GM23338 (cell line): Measurements from ENCODE around the gene DHX36. TPM values are rescaled to one million over a fixed set of nuclear protein-coding genes. Genes with fewer than 3 reads are reported as not detected.

Experiments
- ATAC-seq: fragments of 200-7000 bp; cut with Tn5 transposase; 3 replicates; pipeline ENCODE4 v1.9.1; 2020
- DNase-seq: peaks from one replicate; pipeline ENCODE4 v3.0.0-alpha.2; 2015; ENCODE audit warnings: low spot score
- H2AFZ ChIP-seq: fragments of 200-600 bp; sonication (generic); 2 replicates; pipeline ENCODE4 v1.8.0; 2016; ENCODE audit warnings: antibody characterized with exemption, mild to moderate bottlenecking, moderate library complexity
- H3F3A ChIP-seq: fragments of 200-600 bp; sonication (generic); replicated peaks from 2 replicates; pipeline ENCODE4 v1.8.0; 2017; ENCODE audit warnings: antibody characterized with exemption, mixed run types, low read depth
- H3K27ac ChIP-seq: fragments of 200-600 bp; sonication (generic); 2 replicates; pipeline ENCODE4 v1.6.1; 2016; ENCODE audit warnings: low read depth
- H3K27me3 ChIP-seq: fragments of 200-600 bp; sonication (generic); 2 replicates; pipeline ENCODE4 v1.8.0; 2016; ENCODE audit warnings: mild to moderate bottlenecking, mixed run types, moderate library complexity; ENCODE audit not compliant: insufficient read depth
- H3K36me3 ChIP-seq: fragments of 200-600 bp; sonication (generic); 2 replicates; pipeline ENCODE4 v1.8.0; 2016; ENCODE audit warnings: mild to moderate bottlenecking; ENCODE audit not compliant: insufficient read depth
- H3K4me1 ChIP-seq: fragments of 200-600 bp; sonication (generic); 2 replicates; pipeline ENCODE4 v1.8.0; 2016; ENCODE audit warnings: mild to moderate bottlenecking, moderate library complexity; ENCODE audit not compliant: insufficient read depth
- H3K4me2 ChIP-seq: fragments of 200-600 bp; sonication (generic); 2 replicates; pipeline ENCODE4 v1.7.1; 2017; ENCODE audit warnings: mixed run types
- H3K4me3 ChIP-seq: fragments of 200-600 bp; sonication (generic); 2 replicates; pipeline ENCODE4 v1.6.1; 2016; ENCODE audit warnings: mixed run types
- H3K79me2 ChIP-seq: fragments of 200-600 bp; sonication (generic); replicated peaks from 2 replicates; pipeline ENCODE4 v1.8.0; 2017; ENCODE audit warnings: mild to moderate bottlenecking; ENCODE audit not compliant: insufficient read depth
- H3K9me2 ChIP-seq: fragments of 200-600 bp; sonication (generic); 2 replicates; pipeline ENCODE4 v1.8.0; 2017; ENCODE audit not compliant: insufficient read depth
- H4K20me1 ChIP-seq: fragments of 200-600 bp; sonication (generic); replicated peaks from 2 replicates; pipeline ENCODE4 v1.8.0; 2017; ENCODE audit warnings: mild to moderate bottlenecking; ENCODE audit not compliant: insufficient read depth
- H3K27ac Mint-ChIP-seq: 2 replicates; pipeline ENCODE4 v1.8.0; 2020; ENCODE audit warnings: inconsistent platforms, mild to moderate bottlenecking, moderate library complexity, mixed read lengths
- H3K27me3 Mint-ChIP-seq: 3 replicates; pipeline ENCODE4 v1.8.0; 2022; ENCODE audit warnings: low read depth, mild to moderate bottlenecking, moderate library complexity, mixed read lengths, inconsistent platforms; ENCODE audit not compliant: insufficient read depth, poor library complexity
- H3K36me3 Mint-ChIP-seq: 3 replicates; pipeline ENCODE4 v1.8.0; 2021; ENCODE audit warnings: low read depth, mild to moderate bottlenecking, inconsistent platforms, moderate library complexity, mixed read lengths
- H3K4me1 Mint-ChIP-seq: 3 replicates; pipeline ENCODE4 v1.8.0; 2020; ENCODE audit warnings: mild to moderate bottlenecking, inconsistent platforms, mixed read lengths
- H3K4me3 Mint-ChIP-seq: 3 replicates; pipeline ENCODE4 v1.8.0; 2021; ENCODE audit warnings: moderate library complexity, mild to moderate bottlenecking, inconsistent platforms, mixed read lengths
- H3K9me3 Mint-ChIP-seq: 3 replicates; pipeline ENCODE4 v1.8.0; 2020; ENCODE audit warnings: moderate library complexity, mild to moderate bottlenecking, inconsistent platforms, mixed read lengths
- CREB1 ChIP-seq: fragments of 250-450 bp; sonication (Bioruptor Pico); IDR thresholded peaks from 2 replicates; pipeline ENCODE4 v1.5.0; 2020; ENCODE audit warnings: low read depth, mild to moderate bottlenecking, moderate library complexity
- EZH2phosphoT487 ChIP-seq: fragments of 200-600 bp; sonication (generic); IDR thresholded peaks from one replicate; pipeline ENCODE4 v1.8.1; 2018; ENCODE audit warnings: antibody characterized with exemption; ENCODE audit not compliant: unreplicated experiment
- JUNB ChIP-seq: IDR thresholded peaks from one replicate; pipeline ENCODE4 v1.6.1; 2016; ENCODE audit warnings: antibody characterized with exemption; ENCODE audit not compliant: unreplicated experiment
- NANOG ChIP-seq: IDR thresholded peaks from 2 replicates; pipeline ENCODE4 v1.6.1; 2016; ENCODE audit warnings: antibody characterized with exemption, borderline replicate concordance
- POLR2AphosphoS5 ChIP-seq: IDR thresholded peaks from 2 replicates; pipeline ENCODE4 v1.6.1; 2016; ENCODE audit warnings: antibody characterized with exemption, low read depth
- STAT1 ChIP-seq: IDR thresholded peaks from one replicate; pipeline ENCODE4 v1.6.1; 2016; ENCODE audit warnings: antibody characterized with exemption; ENCODE audit not compliant: unreplicated experiment
- ZNF114 ChIP-seq: fragments of 250-450 bp; sonication (Bioruptor Pico); IDR thresholded peaks from 2 replicates; pipeline ENCODE4 v1.5.0; 2020; ENCODE audit warnings: mild to moderate bottlenecking, moderate library complexity
- polyA plus RNA-seq: library from polyadenylated mRNA; unstranded; fragments of >200 nt; fragmentation: Nextera tagmentation; extraction: Ambion mirVana; gene quantifications from 2 replicates; pipeline ENCODE4 v1.2.1, GENCODE V29; 2016
- total RNA-seq: library from RNA; depleted of rRNA; stranded (reverse); fragments of >200 nt; shearing (Covaris generic); gene quantifications from 2 replicates; pipeline ENCODE4 v1.2.3, GENCODE V29; 2014
- TF ChIP-seq, protein P1 (sequence below): IDR thresholded peaks from one replicate; pipeline ENCODE4 v1.6.1; 2018; ENCODE audit warnings: antibody characterized with exemption; ENCODE audit not compliant: unreplicated experiment
- TF ChIP-seq, protein P2 (sequence below), 2 experiments: fragments of 200-600 bp in 1 of 2; sonication (generic) in 1 of 2; conservative IDR thresholded peaks; 2 replicates each; pipeline versions ENCODE4 v1.5.1 to v1.6.1; 2016 to 2017; ENCODE audit warnings: antibody characterized with exemption in 2 of 2, low read depth in 2 of 2, mild to moderate bottlenecking in 2 of 2, moderate library complexity in 1 of 2
- TF ChIP-seq, protein P3 (sequence below): fragments of 250-450 bp; sonication (Bioruptor Pico); IDR thresholded peaks from 2 replicates; pipeline ENCODE4 v1.5.0; 2020; ENCODE audit warnings: mild to moderate bottlenecking, moderate library complexity

DHX36 gene
- total and polyA plus RNA-seq, 2 experiments from 2014 or later, result 103 to 110 TPM

DNA sequence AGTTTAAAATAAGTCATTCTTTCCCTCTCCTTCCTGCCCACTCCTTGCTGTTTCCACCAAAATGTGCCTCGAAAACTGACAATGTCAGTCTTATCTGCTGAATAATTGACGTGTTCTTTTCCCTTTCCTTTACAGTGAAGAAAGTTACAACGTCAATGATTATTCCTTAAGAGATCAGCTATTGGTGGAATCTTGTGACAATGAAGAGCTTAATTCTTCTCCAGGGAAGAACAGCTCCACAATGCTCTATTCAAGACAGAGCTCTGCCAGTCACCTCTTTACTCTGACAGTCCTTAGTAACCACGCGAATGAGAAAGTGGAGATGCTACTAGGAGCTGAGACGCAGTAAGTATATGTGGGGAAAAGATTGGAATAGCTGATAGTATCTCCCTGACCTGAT, 84.1 kb downstream of the DHX36 start:
- Mint-ChIP-seq H3K4me3 (no peak overlapping the region), H3K36me3 (0 out of 3 replicates have a peak, but pooled peaks cover 6% of the 10 kb centered on the region), H3K27ac (no peak overlapping the region), H3K4me1 (peaks cover 7% of the 10 kb centered on the region), H3K27me3 (peaks cover 2% of the 10 kb centered on the region), H3K9me3 (no peaks in the 10 kb centered on the region)
- Histone ChIP-seq H3K9me2 (peaks cover 6% of the 10 kb centered on the region; the same call in 1 of the 2 replicates), H3K36me3 (no peaks in the 10 kb centered on the region), H3K4me3 (no peak overlapping the region), H3K79me2 (no peaks in the 10 kb centered on the region), H3K27me3 (no peaks in the 10 kb centered on the region), H3K27ac (no peak overlapping the region), H2AFZ (no peak overlapping the region), H3F3A (no peaks in the 10 kb centered on the region), H4K20me1 (no peaks in the 10 kb centered on the region), H3K4me2 (no peak overlapping the region), H3K4me1 (peaks cover 7% of the 10 kb centered on the region)
- ATAC-seq, result no peak
- no peak for DNase-seq
- no peak for TF ChIP-seq EZH2phosphoT487
- TF ChIP-seq NANOG, result no peak

DNA sequence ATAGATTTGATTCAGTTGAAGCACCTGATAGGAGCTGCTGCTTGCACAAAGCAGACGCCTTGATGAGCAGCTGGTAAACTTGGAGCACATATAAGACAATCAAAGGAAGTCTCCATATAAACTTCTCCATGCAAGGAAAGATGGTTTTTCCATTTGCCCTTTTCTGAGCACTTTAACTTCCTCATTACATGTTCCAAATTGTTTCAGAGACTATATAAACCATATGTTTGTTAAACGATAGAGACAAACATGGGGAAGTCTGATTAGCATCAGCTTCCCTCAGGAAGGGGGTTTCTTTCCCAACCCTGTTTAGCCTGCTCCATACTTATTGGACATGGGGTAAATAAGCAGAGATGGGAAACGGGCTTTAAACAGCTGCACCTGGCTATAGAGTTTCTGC, 88.0 kb downstream of the DHX36 start:
- H3K27me3 ChIP-seq, result no peaks in the 10 kb centered on the region
- no peaks in the 10 kb centered on the region for H3F3A ChIP-seq
- H3K4me3 ChIP-seq, result no peak overlapping the region
- ATAC-seq (no peak), DNase-seq (no peak)
- no peak overlapping the region for H3K27ac ChIP-seq
- Mint-ChIP-seq H3K27ac (no peak overlapping the region), H3K4me3 (no peak overlapping the region), H3K9me3 (no peaks in the 10 kb centered on the region), H3K27me3 (no peaks in the 10 kb centered on the region), H3K4me1 (no peaks in the 10 kb centered on the region; the same call in 1 of the 3 replicates), H3K36me3 (peaks cover 7% of the 10 kb centered on the region; the same call in 1 of the 3 replicates)
- H4K20me1 ChIP-seq, result no peaks in the 10 kb centered on the region
- H2AFZ ChIP-seq, result no peak overlapping the region
- no peaks in the 10 kb centered on the region for H3K36me3 ChIP-seq
- no peaks in the 10 kb centered on the region for H3K79me2 ChIP-seq
- no peak overlapping the region for H3K4me2 ChIP-seq
- no peaks in the 10 kb centered on the region for H3K4me1 ChIP-seq
- H3K9me2 ChIP-seq, result no peaks in the 10 kb centered on the region; the same call in 1 of the 2 replicates
- TF ChIP-seq, protein P1, sequence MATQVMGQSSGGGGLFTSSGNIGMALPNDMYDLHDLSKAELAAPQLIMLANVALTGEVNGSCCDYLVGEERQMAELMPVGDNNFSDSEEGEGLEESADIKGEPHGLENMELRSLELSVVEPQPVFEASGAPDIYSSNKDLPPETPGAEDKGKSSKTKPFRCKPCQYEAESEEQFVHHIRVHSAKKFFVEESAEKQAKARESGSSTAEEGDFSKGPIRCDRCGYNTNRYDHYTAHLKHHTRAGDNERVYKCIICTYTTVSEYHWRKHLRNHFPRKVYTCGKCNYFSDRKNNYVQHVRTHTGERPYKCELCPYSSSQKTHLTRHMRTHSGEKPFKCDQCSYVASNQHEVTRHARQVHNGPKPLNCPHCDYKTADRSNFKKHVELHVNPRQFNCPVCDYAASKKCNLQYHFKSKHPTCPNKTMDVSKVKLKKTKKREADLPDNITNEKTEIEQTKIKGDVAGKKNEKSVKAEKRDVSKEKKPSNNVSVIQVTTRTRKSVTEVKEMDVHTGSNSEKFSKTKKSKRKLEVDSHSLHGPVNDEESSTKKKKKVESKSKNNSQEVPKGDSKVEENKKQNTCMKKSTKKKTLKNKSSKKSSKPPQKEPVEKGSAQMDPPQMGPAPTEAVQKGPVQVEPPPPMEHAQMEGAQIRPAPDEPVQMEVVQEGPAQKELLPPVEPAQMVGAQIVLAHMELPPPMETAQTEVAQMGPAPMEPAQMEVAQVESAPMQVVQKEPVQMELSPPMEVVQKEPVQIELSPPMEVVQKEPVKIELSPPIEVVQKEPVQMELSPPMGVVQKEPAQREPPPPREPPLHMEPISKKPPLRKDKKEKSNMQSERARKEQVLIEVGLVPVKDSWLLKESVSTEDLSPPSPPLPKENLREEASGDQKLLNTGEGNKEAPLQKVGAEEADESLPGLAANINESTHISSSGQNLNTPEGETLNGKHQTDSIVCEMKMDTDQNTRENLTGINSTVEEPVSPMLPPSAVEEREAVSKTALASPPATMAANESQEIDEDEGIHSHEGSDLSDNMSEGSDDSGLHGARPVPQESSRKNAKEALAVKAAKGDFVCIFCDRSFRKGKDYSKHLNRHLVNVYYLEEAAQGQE, result no peak
- TF ChIP-seq JUNB (no peak), ZNF114 (no peak), POLR2AphosphoS5 (no peak), NANOG (no peak), STAT1 (no peak), CREB1 (CRISPR knock-in tag) (no peak)
- TF ChIP-seq, protein P2, sequence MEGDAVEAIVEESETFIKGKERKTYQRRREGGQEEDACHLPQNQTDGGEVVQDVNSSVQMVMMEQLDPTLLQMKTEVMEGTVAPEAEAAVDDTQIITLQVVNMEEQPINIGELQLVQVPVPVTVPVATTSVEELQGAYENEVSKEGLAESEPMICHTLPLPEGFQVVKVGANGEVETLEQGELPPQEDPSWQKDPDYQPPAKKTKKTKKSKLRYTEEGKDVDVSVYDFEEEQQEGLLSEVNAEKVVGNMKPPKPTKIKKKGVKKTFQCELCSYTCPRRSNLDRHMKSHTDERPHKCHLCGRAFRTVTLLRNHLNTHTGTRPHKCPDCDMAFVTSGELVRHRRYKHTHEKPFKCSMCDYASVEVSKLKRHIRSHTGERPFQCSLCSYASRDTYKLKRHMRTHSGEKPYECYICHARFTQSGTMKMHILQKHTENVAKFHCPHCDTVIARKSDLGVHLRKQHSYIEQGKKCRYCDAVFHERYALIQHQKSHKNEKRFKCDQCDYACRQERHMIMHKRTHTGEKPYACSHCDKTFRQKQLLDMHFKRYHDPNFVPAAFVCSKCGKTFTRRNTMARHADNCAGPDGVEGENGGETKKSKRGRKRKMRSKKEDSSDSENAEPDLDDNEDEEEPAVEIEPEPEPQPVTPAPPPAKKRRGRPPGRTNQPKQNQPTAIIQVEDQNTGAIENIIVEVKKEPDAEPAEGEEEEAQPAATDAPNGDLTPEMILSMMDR (conservative IDR thresholded peaks at IDR 0.05; ENCODE audit: low read depth in 2 of 2), result no peak
- TF ChIP-seq, protein P3, sequence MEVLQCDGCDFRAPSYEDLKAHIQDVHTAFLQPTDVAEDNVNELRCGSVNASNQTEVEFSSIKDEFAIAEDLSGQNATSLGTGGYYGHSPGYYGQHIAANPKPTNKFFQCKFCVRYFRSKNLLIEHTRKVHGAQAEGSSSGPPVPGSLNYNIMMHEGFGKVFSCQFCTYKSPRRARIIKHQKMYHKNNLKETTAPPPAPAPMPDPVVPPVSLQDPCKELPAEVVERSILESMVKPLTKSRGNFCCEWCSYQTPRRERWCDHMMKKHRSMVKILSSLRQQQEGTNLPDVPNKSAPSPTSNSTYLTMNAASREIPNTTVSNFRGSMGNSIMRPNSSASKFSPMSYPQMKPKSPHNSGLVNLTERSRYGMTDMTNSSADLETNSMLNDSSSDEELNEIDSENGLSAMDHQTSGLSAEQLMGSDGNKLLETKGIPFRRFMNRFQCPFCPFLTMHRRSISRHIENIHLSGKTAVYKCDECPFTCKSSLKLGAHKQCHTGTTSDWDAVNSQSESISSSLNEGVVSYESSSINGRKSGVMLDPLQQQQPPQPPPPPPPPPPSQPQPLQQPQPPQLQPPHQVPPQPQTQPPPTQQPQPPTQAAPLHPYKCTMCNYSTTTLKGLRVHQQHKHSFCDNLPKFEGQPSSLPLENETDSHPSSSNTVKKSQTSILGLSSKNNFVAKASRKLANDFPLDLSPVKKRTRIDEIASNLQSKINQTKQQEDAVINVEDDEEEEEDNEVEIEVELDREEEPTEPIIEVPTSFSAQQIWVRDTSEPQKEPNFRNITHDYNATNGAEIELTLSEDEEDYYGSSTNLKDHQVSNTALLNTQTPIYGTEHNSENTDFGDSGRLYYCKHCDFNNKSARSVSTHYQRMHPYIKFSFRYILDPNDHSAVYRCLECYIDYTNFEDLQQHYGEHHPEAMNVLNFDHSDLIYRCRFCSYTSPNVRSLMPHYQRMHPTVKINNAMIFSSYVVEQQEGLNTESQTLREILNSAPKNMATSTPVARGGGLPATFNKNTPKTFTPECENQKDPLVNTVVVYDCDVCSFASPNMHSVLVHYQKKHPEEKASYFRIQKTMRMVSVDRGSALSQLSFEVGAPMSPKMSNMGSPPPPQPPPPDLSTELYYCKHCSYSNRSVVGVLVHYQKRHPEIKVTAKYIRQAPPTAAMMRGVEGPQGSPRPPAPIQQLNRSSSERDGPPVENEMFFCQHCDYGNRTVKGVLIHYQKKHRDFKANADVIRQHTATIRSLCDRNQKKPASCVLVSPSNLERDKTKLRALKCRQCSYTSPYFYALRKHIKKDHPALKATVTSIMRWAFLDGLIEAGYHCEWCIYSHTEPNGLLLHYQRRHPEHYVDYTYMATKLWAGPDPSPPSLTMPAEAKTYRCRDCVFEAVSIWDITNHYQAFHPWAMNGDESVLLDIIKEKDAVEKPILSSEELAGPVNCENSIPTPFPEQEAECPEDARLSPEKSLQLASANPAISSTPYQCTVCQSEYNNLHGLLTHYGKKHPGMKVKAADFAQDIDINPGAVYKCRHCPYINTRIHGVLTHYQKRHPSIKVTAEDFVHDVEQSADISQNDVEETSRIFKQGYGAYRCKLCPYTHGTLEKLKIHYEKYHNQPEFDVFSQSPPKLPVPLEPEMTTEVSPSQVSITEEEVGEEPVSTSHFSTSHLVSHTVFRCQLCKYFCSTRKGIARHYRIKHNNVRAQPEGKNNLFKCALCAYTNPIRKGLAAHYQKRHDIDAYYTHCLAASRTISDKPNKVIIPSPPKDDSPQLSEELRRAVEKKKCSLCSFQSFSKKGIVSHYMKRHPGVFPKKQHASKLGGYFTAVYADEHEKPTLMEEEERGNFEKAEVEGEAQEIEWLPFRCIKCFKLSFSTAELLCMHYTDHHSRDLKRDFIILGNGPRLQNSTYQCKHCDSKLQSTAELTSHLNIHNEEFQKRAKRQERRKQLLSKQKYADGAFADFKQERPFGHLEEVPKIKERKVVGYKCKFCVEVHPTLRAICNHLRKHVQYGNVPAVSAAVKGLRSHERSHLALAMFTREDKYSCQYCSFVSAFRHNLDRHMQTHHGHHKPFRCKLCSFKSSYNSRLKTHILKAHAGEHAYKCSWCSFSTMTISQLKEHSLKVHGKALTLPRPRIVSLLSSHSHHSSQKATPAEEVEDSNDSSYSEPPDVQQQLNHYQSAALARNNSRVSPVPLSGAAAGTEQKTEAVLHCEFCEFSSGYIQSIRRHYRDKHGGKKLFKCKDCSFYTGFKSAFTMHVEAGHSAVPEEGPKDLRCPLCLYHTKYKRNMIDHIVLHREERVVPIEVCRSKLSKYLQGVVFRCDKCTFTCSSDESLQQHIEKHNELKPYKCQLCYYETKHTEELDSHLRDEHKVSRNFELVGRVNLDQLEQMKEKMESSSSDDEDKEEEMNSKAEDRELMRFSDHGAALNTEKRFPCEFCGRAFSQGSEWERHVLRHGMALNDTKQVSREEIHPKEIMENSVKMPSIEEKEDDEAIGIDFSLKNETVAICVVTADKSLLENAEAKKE (CRISPR knock-in tag), result no peak
